ENCODE results near the gene SPATS1.
"Not testable (repeated sequence)": the region's sequence is repeated elsewhere in the genome, so short reads cannot be mapped to it uniquely, and the experiment has no call there.

SPATS1 gene

GRCh38 chr6:44316481-44316880 is 26.0 kb upstream of the SPATS1 start:
- in situ Hi-C loops (cut with HindIII; ENCODE audit: low sequenced_read_pairs), result no loop called here
- TF ChIP-seq, protein P1, sequence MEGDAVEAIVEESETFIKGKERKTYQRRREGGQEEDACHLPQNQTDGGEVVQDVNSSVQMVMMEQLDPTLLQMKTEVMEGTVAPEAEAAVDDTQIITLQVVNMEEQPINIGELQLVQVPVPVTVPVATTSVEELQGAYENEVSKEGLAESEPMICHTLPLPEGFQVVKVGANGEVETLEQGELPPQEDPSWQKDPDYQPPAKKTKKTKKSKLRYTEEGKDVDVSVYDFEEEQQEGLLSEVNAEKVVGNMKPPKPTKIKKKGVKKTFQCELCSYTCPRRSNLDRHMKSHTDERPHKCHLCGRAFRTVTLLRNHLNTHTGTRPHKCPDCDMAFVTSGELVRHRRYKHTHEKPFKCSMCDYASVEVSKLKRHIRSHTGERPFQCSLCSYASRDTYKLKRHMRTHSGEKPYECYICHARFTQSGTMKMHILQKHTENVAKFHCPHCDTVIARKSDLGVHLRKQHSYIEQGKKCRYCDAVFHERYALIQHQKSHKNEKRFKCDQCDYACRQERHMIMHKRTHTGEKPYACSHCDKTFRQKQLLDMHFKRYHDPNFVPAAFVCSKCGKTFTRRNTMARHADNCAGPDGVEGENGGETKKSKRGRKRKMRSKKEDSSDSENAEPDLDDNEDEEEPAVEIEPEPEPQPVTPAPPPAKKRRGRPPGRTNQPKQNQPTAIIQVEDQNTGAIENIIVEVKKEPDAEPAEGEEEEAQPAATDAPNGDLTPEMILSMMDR (IDR thresholded peaks at IDR 0.05; ENCODE audit: low read depth, low read length), result no peak
- H3K4me3 ChIP-seq (ENCODE audit: low read depth, low read length), result no peak overlapping the region
- DNase-seq (ENCODE audit: low read depth, low spot score), result no peak

- in situ Hi-C loops (cut with HindIII; ENCODE audit: low sequenced_read_pairs); DNase-seq (ENCODE audit: low read depth, low spot score): not testable (repeated sequence)
Measured at GRCh38 chr6:44317136-44317631, 25.3 kb upstream of the SPATS1 start.

GRCh38 chr6:44321210-44321609 is 21.2 kb upstream of the SPATS1 start:
- in situ Hi-C loops (cut with HindIII; ENCODE audit: low sequenced_read_pairs), result no loop called here
- DNase-seq (ENCODE audit: low read depth, low spot score), result no peak
- TF ChIP-seq, protein P1 (IDR thresholded peaks at IDR 0.05; ENCODE audit: low read depth, low read length), result no peak

More at GRCh38 chr6:44317136-44317631, 25.3 kb upstream of the SPATS1 start:
- not testable (repeated sequence) for H3K4me3 ChIP-seq (ENCODE audit: low read depth, low read length)

DNA sequence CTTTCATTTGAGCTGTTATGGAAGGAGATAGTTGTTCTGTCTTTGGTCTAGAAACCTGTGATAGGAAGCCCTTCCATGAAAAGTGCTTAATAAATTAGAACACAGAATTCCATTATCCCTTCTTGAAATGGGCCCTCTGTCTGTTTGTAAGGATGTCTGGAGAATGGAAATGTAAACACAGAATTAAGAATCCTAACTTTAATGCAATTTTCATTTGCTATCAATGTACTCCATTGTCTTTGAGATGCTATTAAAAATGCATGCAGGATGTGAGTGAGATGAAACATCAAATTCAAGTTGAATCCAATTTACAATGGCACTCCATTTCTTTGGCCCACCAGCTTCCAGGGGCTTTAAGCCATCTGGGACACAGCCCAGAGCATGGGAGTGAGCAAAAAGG is 15.4 kb upstream of the SPATS1 start:
- in situ Hi-C loops (cut with HindIII; ENCODE audit: low sequenced_read_pairs), result no loop called here
- H3K4me3 ChIP-seq (ENCODE audit: low read depth, low read length), result no peak overlapping the region
- DNase-seq (ENCODE audit: low read depth, low spot score), result no peak
- TF ChIP-seq, protein P1 (IDR thresholded peaks at IDR 0.05; ENCODE audit: low read depth, low read length), result no peak

More at GRCh38 chr6:44321210-44321609, 21.2 kb upstream of the SPATS1 start:
- H3K4me3 ChIP-seq (ENCODE audit: low read depth, low read length), result no peak overlapping the region

DNA sequence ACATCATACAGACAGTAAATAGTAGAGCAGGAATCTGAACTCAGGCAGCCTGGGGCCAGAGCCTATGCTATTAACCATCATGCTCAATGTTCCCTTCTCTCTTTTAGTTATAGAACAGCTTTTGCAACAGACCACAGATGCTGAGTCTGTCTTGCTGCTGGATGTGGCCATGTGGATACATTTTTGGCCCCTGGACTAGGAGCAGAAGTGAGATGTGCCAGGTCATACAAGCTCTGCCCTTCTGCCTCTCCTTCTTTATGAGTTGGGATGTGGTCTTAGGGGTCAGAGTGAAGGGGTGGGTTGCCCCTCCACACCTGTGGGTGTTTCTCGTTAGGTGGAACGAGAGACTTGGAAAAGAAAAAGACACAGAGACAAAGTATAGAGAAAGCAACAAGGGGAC is 14.7 kb upstream of the SPATS1 start:
- H3K4me3 ChIP-seq (ENCODE audit: low read depth, low read length), result no peak overlapping the region
- in situ Hi-C loops (cut with HindIII; ENCODE audit: low sequenced_read_pairs), result no loop called here
- DNase-seq (ENCODE audit: low read depth, low spot score), result no peak
- TF ChIP-seq, protein P1 (IDR thresholded peaks at IDR 0.05; ENCODE audit: low read depth, low read length), result no peak

DNA sequence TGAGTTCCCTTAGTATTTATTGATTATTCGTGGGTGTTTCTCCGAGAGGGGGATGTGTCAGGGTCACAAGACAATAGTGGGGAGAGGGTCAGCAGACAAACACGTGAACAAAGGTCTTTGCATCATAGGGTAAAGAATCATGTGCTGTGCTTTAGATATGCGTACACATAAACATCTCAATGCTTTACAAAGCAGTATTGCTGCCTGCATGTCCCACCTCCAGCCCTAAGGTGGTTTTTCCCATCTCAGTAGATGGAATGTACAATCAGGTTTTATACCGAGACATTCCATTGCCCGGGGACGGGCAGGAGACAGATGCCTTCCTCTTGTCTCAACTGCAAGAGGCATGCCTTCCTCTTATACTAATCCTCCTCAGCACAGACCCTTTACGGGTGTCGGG is 14.2 kb upstream of the SPATS1 start:
- H3K4me3 ChIP-seq (ENCODE audit: low read depth, low read length); DNase-seq (ENCODE audit: low read depth, low spot score); in situ Hi-C loops (cut with HindIII; ENCODE audit: low sequenced_read_pairs): not testable (repeated sequence)

GRCh38 chr6:44329858-44330257 is 12.6 kb upstream of the SPATS1 start:
- in situ Hi-C loops (cut with HindIII; ENCODE audit: low sequenced_read_pairs), result no loop called here
- no peak overlapping the region for H3K4me3 ChIP-seq (ENCODE audit: low read depth, low read length)
- DNase-seq (ENCODE audit: low read depth, low spot score), result no peak
- TF ChIP-seq, protein P1 (IDR thresholded peaks at IDR 0.05; ENCODE audit: low read depth, low read length), result no peak

DNA sequence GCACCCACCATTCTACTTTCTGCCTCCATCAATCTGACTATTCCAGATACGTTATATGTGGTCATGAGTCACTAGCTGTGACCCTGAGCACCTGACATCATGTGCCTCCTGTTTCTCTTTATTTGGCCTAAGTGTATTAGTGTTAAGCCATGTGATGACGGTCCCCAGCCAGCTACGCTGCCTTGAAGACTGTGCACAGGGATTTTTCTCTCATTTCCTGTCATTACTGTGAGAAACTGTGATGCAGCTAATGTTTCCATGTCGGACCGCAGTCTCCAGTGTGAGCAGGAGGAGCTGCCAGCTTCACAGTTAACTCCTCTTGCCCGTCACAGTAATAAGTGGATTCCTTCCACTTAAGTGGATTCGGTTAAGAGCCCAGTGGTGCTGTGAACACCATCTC is 9.9 kb upstream of the SPATS1 start:
- H3K4me3 ChIP-seq (ENCODE audit: low read depth, low read length), result no peak overlapping the region
- in situ Hi-C loops (cut with HindIII; ENCODE audit: low sequenced_read_pairs), result no loop called here
- TF ChIP-seq, protein P1 (IDR thresholded peaks at IDR 0.05; ENCODE audit: low read depth, low read length), result no peak
- peak; percentile 2 for DNase-seq (ENCODE audit: low read depth, low spot score)
